ENCODE results near the gene MICU1. TPM values are rescaled to one million over a fixed set of nuclear protein-coding genes. Genes with fewer than 3 reads are reported as not detected.

The MICU1 gene
- total and polyA plus RNA-seq, 10 of the 15 experiments (the other 5 are each of a cell fraction or from before 2014, with no cell fraction given): 18.2 to 36.4 (median 22.2) TPM

- TF ChIP-seq ASH2L (IDR thresholded peaks at IDR 0.05; ENCODE audit: borderline replicate concordance, low read depth) (no peak), STAT1 (conservative IDR thresholded peaks at IDR 0.05) (no peak), FOXM1 (IDR thresholded peaks at IDR 0.05; ENCODE audit: low read depth, low read length) (peak; percentile 57; the same call in 1 of the 2 replicates), MLLT1 (IDR thresholded peaks at IDR 0.05) (no peak), NR2C1 (IDR thresholded peaks at IDR 0.05) (no peak), BCL3 (IDR thresholded peaks at IDR 0.05; ENCODE audit: borderline replicate concordance, insufficient read depth, low read depth, low read length, poor library complexity, severe bottlenecking) (no peak), ZSCAN29 (IDR thresholded peaks at IDR 0.05) (no peak), BHLHE40 (IDR thresholded peaks at IDR 0.05; ENCODE audit: borderline replicate concordance in 1 of 2, low read depth in 2 of 2, low read length in 1 of 2) (peak in 1 of 2 experiments; percentile 49; a peak in 2 of 4 replicates), SREBF1 (IDR thresholded peaks at IDR 0.05; ENCODE audit: low read length) (no peak), MEF2B (IDR thresholded peaks at IDR 0.05; ENCODE audit: partially characterized antibody, poor library complexity, severe bottlenecking) (no peak), MYB (IDR thresholded peaks at IDR 0.05; ENCODE audit: borderline replicate concordance, low read depth, low read length) (no peak), WRNIP1 (IDR thresholded peaks at IDR 0.05; ENCODE audit: borderline replicate concordance, low read depth, low read length) (no peak), RELA (IDR thresholded peaks at IDR 0.05; ENCODE audit: borderline replicate concordance, partially characterized antibody) (no peak), SREBF2 (IDR thresholded peaks at IDR 0.05; ENCODE audit: low read length) (no peak), SRF (IDR thresholded peaks at IDR 0.05; ENCODE audit: low read depth in 2 of 2, low read length in 2 of 2) (no peak), ZBTB4 (CRISPR knock-in tag; IDR thresholded peaks at IDR 0.05) (no peak), NKRF (conservative IDR thresholded peaks at IDR 0.05) (no peak), IKZF1 (conservative IDR thresholded peaks at IDR 0.05) (peak; percentile 78), ELK1 (IDR thresholded peaks at IDR 0.05; ENCODE audit: low read depth, low read length) (no peak), NFYB (IDR thresholded peaks at IDR 0.05; ENCODE audit: insufficient read depth, low read depth, low read length) (no peak), FOS (IDR thresholded peaks at IDR 0.05; ENCODE audit: borderline replicate concordance, extremely low read depth, insufficient read length) (no peak)
These were observed 62.4 kb downstream of the MICU1 start (continued) for GRCh38 chr10:72563327-72563932.

Data from GM12878 (cell line).